Parathyroid adenoma (tissue), 2 donors: ENCODE results near the gene KRT76.
"Not testable (repeated sequence)": the region's sequence is repeated elsewhere in the genome, so short reads cannot be mapped to it uniquely, and the experiment has no call there.

Experiments
- H2AFZ ChIP-seq: fragments of 300-600 bp; sonication (generic); one replicate; pipeline ENCODE4 v1.7.0; 2017; ENCODE audit warnings: antibody characterized with exemption, mild to moderate bottlenecking
- H3K27ac ChIP-seq: fragments of 300-600 bp; sonication (generic); one replicate; pipeline ENCODE4 v1.7.0; 2017
- H3K27me3 ChIP-seq: fragments of 300-600 bp; sonication (generic); one replicate; pipeline ENCODE4 v1.7.0; 2017; ENCODE audit warnings: low read length; ENCODE audit not compliant: control insufficient read depth, insufficient read depth
- H3K36me3 ChIP-seq: fragments of 300-600 bp; sonication (generic); one replicate; pipeline ENCODE4 v1.7.0; 2017; ENCODE audit warnings: low read length; ENCODE audit not compliant: control insufficient read depth, insufficient read depth
- H3K4me1 ChIP-seq: fragments of 300-600 bp; sonication (generic); one replicate; pipeline ENCODE4 v1.7.0; 2017; ENCODE audit warnings: control low read depth
- H3K4me2 ChIP-seq: fragments of 300-600 bp; sonication (generic); one replicate; pipeline ENCODE4 v1.7.0; 2017; ENCODE audit warnings: low read length
- H3K4me3 ChIP-seq: fragments of 300-600 bp; sonication (generic); one replicate; pipeline ENCODE4 v1.7.0; 2017; ENCODE audit warnings: low read depth, low read length
- H3K79me2 ChIP-seq: fragments of 300-600 bp; sonication (generic); one replicate; pipeline ENCODE4 v1.7.0; 2017; ENCODE audit warnings: control low read depth
- H3K9ac ChIP-seq: fragments of 300-600 bp; sonication (generic); one replicate; pipeline ENCODE4 v1.7.0; 2017; ENCODE audit warnings: mild to moderate bottlenecking
- H3K9me3 ChIP-seq: fragments of 300-600 bp; sonication (generic); one replicate; pipeline ENCODE4 v1.7.0; 2017; ENCODE audit warnings: low read length; ENCODE audit not compliant: control insufficient read depth
- CTCF ChIP-seq: fragments of 300-600 bp; sonication (generic); IDR thresholded peaks from one replicate; pipeline ENCODE4 v1.7.0; 2017; ENCODE audit warnings: antibody characterized with exemption, mild to moderate bottlenecking
- donor health status: primary hyperparathyroidism.

The KRT76 gene

GRCh38 chr12:52796839-52797528 is 19.8 kb upstream of the KRT76 start:
- Histone ChIP-seq H3K4me2 (no peak overlapping the region), H3K4me1 (no peaks in the 10 kb centered on the region), H3K36me3 (no peaks in the 10 kb centered on the region), H3K79me2 (no peaks in the 10 kb centered on the region), H3K27ac (no peak overlapping the region), H3K4me3 (no peak overlapping the region), H3K9ac (no peak overlapping the region), H2AFZ (no peak overlapping the region), H3K9me3 (no peaks in the 10 kb centered on the region), H3K27me3 (no peaks in the 10 kb centered on the region)
- no peak for TF ChIP-seq CTCF

GRCh38 chr12:52796429-52796794 is 19.3 kb upstream of the KRT76 start:
- no peak for TF ChIP-seq CTCF
- H3K27me3 ChIP-seq, result no peaks in the 10 kb centered on the region
- no peaks in the 10 kb centered on the region for H3K79me2 ChIP-seq

DNA sequence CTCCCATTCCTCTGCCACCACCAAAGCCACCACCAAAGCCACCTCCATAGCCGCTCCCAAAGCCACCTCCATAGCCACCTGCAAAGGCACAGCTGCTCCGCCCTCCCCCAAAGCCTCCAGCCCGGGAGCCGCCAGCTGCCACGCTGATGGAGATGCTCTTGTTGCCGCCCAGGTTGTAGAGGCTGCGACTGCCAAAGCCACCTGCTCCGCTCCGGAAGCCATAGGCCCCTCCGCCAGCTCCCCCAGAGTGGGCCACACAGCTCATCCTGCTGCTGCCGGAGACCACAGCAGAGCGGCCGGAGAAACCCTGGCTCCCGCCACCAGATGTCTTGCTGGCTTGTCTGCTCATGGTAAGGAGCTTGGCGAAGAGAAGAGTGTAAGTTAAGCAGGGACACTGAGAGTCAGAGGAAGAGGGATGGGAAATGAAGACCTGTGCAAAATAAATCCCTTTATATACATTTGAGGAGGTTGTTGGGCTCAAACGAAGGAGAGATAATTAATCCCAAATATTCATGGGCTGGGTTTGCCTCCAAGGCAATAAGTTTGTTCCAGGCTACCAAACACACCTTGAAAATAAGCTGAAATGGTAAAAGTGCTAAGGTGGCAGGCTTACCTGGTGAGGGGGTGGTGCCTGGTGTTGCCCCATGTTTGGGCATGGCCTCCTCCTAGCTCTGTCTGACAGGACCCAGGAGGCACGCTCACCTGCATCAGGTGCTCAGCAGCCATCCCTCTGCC is 18.7 kb upstream of the KRT76 start, which contains the start of gene KRT3:
KRT3 (minus strand) TSS at position 424 of the 735 bp plus-strand sequence; CDS start at position 349, 75 bp downstream.
- H3K27me3 ChIP-seq, result no peaks in the 10 kb centered on the region

More at GRCh38 chr12:52796429-52796794, 19.3 kb upstream of the KRT76 start:
- no peak overlapping the region for H2AFZ ChIP-seq
- H3K27ac ChIP-seq, result no peak overlapping the region
- H3K4me3 ChIP-seq, result no peak overlapping the region
- no peaks in the 10 kb centered on the region for H3K4me1 ChIP-seq
- H3K4me2 ChIP-seq, result no peak overlapping the region
- H3K36me3 ChIP-seq, result no peaks in the 10 kb centered on the region
- no peak overlapping the region for H3K9ac ChIP-seq
- H3K9me3 ChIP-seq, result no peaks in the 10 kb centered on the region

DNA sequence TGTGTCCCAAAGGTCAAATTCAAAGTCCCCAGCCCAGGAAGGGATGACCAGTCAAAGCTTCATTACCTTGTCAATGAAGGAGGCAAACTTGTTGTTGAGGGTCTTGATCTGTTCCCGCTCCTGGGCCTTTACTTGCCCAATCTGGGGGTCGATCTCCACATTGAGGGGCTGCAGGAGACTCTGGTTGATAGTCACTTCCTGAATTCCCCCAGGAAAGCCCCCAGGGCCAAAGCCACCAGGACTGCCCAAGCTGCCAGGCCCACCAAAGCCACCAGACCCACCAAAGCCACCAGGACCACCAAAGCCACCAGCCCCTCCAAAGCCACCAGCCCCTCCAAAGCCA is 18.2 kb upstream of the KRT76 start:
- H3K9me3 ChIP-seq, H3K4me3 ChIP-seq, H2AFZ ChIP-seq, H3K36me3 ChIP-seq, H3K4me2 ChIP-seq, H3K4me1 ChIP-seq, H3K79me2 ChIP-seq, H3K27ac ChIP-seq, H3K9ac ChIP-seq, H3K27me3 ChIP-seq: not testable (repeated sequence)

More for the DNA sequence above, 18.7 kb upstream of the KRT76 start, which contains the start of gene KRT3:
- Histone ChIP-seq H3K4me2 (no peak within 1 kb of the TSS), H3K79me2 (no peaks in the 10 kb centered on the region), H2AFZ (no peak within 1 kb of the TSS), H3K36me3 (no peaks in the 10 kb centered on the region), H3K4me1 (no peaks in the 10 kb centered on the region), H3K9me3 (no peaks in the 10 kb centered on the region), H3K9ac (no peak within 1 kb of the TSS), H3K27ac (no peak within 1 kb of the TSS), H3K4me3 (no peak within 1 kb of the TSS)
- TF ChIP-seq CTCF, result no peak

DNA sequence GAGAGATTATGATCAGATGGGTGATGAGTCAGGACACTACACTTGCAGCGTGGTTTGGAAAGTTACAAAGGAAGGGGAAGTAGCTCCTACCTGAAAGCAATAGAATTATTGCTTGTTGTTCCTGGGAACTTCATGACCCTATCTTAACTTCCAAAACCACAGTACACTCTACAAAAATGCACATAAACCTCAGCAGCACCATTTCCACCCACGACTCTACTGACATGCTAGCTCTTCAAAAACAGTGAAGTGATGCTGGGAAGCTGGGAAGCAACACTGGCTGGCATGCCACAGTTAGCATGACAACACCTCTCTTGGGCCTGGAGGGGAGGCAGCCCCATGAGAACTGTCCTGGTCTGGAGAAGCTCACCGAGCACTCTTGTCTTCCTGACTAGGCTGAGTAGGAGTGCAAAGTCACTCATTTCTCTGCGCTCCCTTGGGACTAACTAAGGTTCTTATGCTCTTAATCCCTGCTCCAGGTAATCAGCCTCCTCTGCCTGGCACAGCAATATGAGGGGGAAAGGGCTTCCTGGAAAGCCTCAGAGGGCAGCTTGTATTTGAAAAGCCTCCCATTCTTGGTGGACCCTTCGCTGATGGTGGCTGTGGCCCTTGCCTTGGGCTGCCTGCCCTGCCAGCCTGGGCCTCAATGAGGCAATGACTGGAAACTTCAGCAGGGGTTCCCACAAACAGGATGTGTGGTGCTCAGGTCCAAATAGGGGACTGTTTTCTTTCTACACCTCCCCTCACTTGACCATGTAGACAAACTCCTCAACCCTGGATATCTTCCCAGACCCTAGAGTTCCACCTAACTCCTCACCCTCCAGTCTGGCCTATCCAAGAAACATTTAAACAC is 17.6 kb upstream of the KRT76 start:
- Histone ChIP-seq H3K9me3 (no peaks in the 10 kb centered on the region), H3K27ac (no peak overlapping the region), H3K36me3 (no peaks in the 10 kb centered on the region), H3K79me2 (no peaks in the 10 kb centered on the region), H3K4me2 (no peak overlapping the region), H3K27me3 (no peaks in the 10 kb centered on the region), H3K4me3 (no peak overlapping the region), H3K4me1 (no peaks in the 10 kb centered on the region), H3K9ac (no peak overlapping the region), H2AFZ (no peak overlapping the region)
- no peak for TF ChIP-seq CTCF
